IMR-90 (cell line): Measurements from ENCODE around the gene MOV10L1. TPM values are rescaled to one million over a fixed set of nuclear protein-coding genes. Genes with fewer than 3 reads are reported as not detected.

Source experiments
- ATAC-seq: fragments of 200-7000 bp; cut with Tn5 transposase; 2 replicates; pipeline ENCODE4 v1.9.1; 2020; ENCODE audit warnings: low read depth, mild to moderate bottlenecking, moderate library complexity
- BruUV-seq: library from RNA; stranded (reverse); fragments of 400-500 nt; replicated peaks from 2 replicates; lab custom pipeline; 2021; lab: Mats Ljungman, UMichigan
- CTCF ChIA-PET: fragments of 300-600 bp; formaldehyde crosslinking; extraction: SDS; loops from one replicate; lab custom pipeline; 2021; ENCODE audit warnings: antibody characterized with exemption; lab: Yijun Ruan, JAX
- POLR2A ChIA-PET: fragments of 300-600 bp; sonication (Branson Sonifier 250); formaldehyde crosslinking; loops from one replicate; lab custom pipeline; 2022; ENCODE audit warnings: antibody characterized with exemption; ENCODE audit not compliant: unreplicated experiment; lab: Charles Lee
- DNase-seq: peaks from one replicate; pipeline ENCODE4 v3.0.0; 2013
- H2AFZ ChIP-seq: replicated peaks from 2 replicates; pipeline ENCODE3; 2013; ENCODE audit warnings: low read length, mild to moderate bottlenecking; ENCODE audit not compliant: poor library complexity
- H2AK5ac ChIP-seq: 2 replicates; pipeline ENCODE4 v1.6.1; 2013; ENCODE audit warnings: low read depth, low read length, inconsistent platforms
- H2AK9ac ChIP-seq: replicated peaks from 2 replicates; pipeline ENCODE3; 2013; ENCODE audit warnings: mild to moderate bottlenecking, low read depth, low read length, moderate library complexity; ENCODE audit not compliant: poor library complexity
- H2BK120ac ChIP-seq: 2 replicates; pipeline ENCODE4 v1.6.1; 2013; ENCODE audit warnings: low read depth, low read length, inconsistent platforms
- H2BK15ac ChIP-seq: 3 replicates; pipeline ENCODE4 v1.6.1; 2013; ENCODE audit warnings: low read depth, low read length, inconsistent platforms
- H2BK20ac ChIP-seq: 2 replicates; pipeline ENCODE4 v1.6.1; 2013; ENCODE audit warnings: low read depth, mild to moderate bottlenecking, inconsistent platforms, low read length, moderate library complexity
- H2BK5ac ChIP-seq: 2 replicates; pipeline ENCODE4 v1.6.1; 2013; ENCODE audit warnings: mild to moderate bottlenecking, low read depth, low read length, inconsistent platforms; ENCODE audit not compliant: poor library complexity, severe bottlenecking
- H3K14ac ChIP-seq: replicated peaks from 2 replicates; pipeline ENCODE4 v1.6.1; 2013; ENCODE audit warnings: low read depth, low read length, inconsistent platforms
- H3K18ac ChIP-seq: 2 replicates; pipeline ENCODE4 v1.6.1; 2013; ENCODE audit warnings: low read depth, low read length, control low read depth
- H3K23ac ChIP-seq: 2 replicates; pipeline ENCODE4 v1.6.1; 2013; ENCODE audit warnings: low read depth, low read length, inconsistent platforms
- H3K27ac ChIP-seq: 2 replicates; pipeline ENCODE4 v1.5.1; 2013; ENCODE audit warnings: mild to moderate bottlenecking, control low read depth, low read length; ENCODE audit not compliant: insufficient read depth
- H3K27me3 ChIP-seq: 2 replicates; pipeline ENCODE4 v1.6.1; 2013; ENCODE audit warnings: low read length; ENCODE audit not compliant: control insufficient read depth, insufficient read depth
- H3K36me3 ChIP-seq: 2 replicates; pipeline ENCODE4 v1.6.1; 2013; ENCODE audit warnings: low read length, mixed read lengths; ENCODE audit not compliant: control insufficient read depth, insufficient read depth
- H3K4ac ChIP-seq: 2 replicates; pipeline ENCODE4 v1.6.1; 2013; ENCODE audit warnings: low read depth, low read length, inconsistent platforms
- H3K4me1 ChIP-seq: 2 replicates; pipeline ENCODE4 v1.6.1; 2013; ENCODE audit warnings: low read length, mixed read lengths; ENCODE audit not compliant: control insufficient read depth, insufficient read depth
- H3K4me2 ChIP-seq: 2 replicates; pipeline ENCODE4 v1.6.1; 2013; ENCODE audit warnings: low read depth, mild to moderate bottlenecking, control low read depth, low read length, moderate library complexity
- H3K4me3 ChIP-seq: 2 replicates; pipeline ENCODE4 v1.5.1; 2013; ENCODE audit warnings: low read depth, mild to moderate bottlenecking, control low read depth, low read length, moderate library complexity; ENCODE audit not compliant: insufficient read depth
- H3K56ac ChIP-seq: 2 replicates; pipeline ENCODE4 v1.6.1; 2013; ENCODE audit warnings: low read length, inconsistent platforms; ENCODE audit not compliant: insufficient read depth; ENCODE audit errors: extremely low read depth
- H3K79me1 ChIP-seq, 2 experiments: 2 replicates each; pipeline ENCODE4 v1.6.1; 2013; ENCODE audit warnings: low read length in 2 of 2, inconsistent platforms in 1 of 2, low read depth in 1 of 2
- H3K9ac ChIP-seq: 2 replicates; pipeline ENCODE4 v1.6.1; 2013; ENCODE audit warnings: low read depth, low read length, control low read depth
- H3K9me1 ChIP-seq: 2 replicates; pipeline ENCODE4 v1.6.1; 2013; ENCODE audit warnings: low read length, inconsistent platforms; ENCODE audit not compliant: insufficient read depth
- H3K9me3 ChIP-seq: 2 replicates; pipeline ENCODE4 v1.6.1; 2013; ENCODE audit warnings: low read length; ENCODE audit not compliant: control insufficient read depth, insufficient read depth
- H4K20me1 ChIP-seq: 2 replicates; pipeline ENCODE4 v1.6.1; 2013; ENCODE audit warnings: low read length, inconsistent platforms; ENCODE audit not compliant: insufficient read depth
- H4K5ac ChIP-seq: 2 replicates; pipeline ENCODE4 v1.6.1; 2013; ENCODE audit warnings: mild to moderate bottlenecking, low read depth, low read length, control low read depth
- H4K8ac ChIP-seq, 2 experiments: 2 replicates each; pipeline ENCODE4 v1.6.1; 2013; ENCODE audit warnings: low read depth in 2 of 2, low read length in 2 of 2, control low read depth in 1 of 2, inconsistent platforms in 1 of 2
- H4K91ac ChIP-seq: 2 replicates; pipeline ENCODE4 v1.6.1; 2013; ENCODE audit warnings: low read depth, low read length, inconsistent platforms; ENCODE audit not compliant: insufficient read depth
- CEBPB ChIP-seq: IDR thresholded peaks from 2 replicates; pipeline ENCODE4 v1.6.1; 2012; ENCODE audit warnings: low read depth, low read length, improper control_type of control experiment
- FOS ChIP-seq: fragments of 150-350 bp; IDR thresholded peaks from 2 replicates; pipeline ENCODE4 v1.6.1; 2016; ENCODE audit warnings: low read depth, low read length
- MAZ ChIP-seq: IDR thresholded peaks from 2 replicates; pipeline ENCODE4 v1.6.1; 2012; ENCODE audit warnings: low read depth, mild to moderate bottlenecking, low read length, improper control_type of control experiment, moderate library complexity, borderline replicate concordance
- RFX5 ChIP-seq: IDR thresholded peaks from 2 replicates; pipeline ENCODE4 v1.8.0; 2012; ENCODE audit warnings: low read depth, mild to moderate bottlenecking, low read length, moderate library complexity
- WGBS, 2 experiments: methylation state at CpG; one replicate each; pipeline versions ENCODE4 v1.1.5 to v1.1.7; 2013; ENCODE audit warnings: missing lambda C conversion rate in 2 of 2; ENCODE audit not compliant: insufficient read length in 1 of 2; ENCODE audit errors: extremely low coverage in 2 of 2; 5-methylcytosine and 5-hydroxymethylcytosine counted together
- dilution Hi-C: fragments of 300-500 bp; cut with HindIII; formaldehyde crosslinking; loops from one replicate; pipeline ENCODE4 v1.14.3; 2018; ENCODE audit warnings: low sequenced_read_pairs; ENCODE audit not compliant: unreplicated experiment
- in situ Hi-C: fragments of 300-500 bp; cut with MboI; formaldehyde crosslinking; loops from 3 replicates; pipeline ENCODE4 v1.14.3; 2019; ENCODE audit warnings: low sequenced_read_pairs, inconsistent platforms, mixed read lengths
- intact Hi-C: fragments of 100-400 bp; cut with micrococcal nuclease; formaldehyde crosslinking; loops from 2 replicates; pipeline ENCODE4 v1.10.0; 2022
- polyA plus RNA-seq, 3 experiments: library from polyadenylated mRNA; depleted of rRNA; stranded (reverse); fragments of >200 nt; gene quantifications; 2 replicates each; pipeline ENCODE4 v1.2.3, GENCODE V29; 2012; ENCODE audit warnings: low replicate concordance in 1 of 3
- total RNA-seq: library from RNA; depleted of rRNA; stranded (reverse); fragments of >200 nt; gene quantifications from 2 replicates; pipeline ENCODE4 v1.2.3, GENCODE V29; 2012

Gene MOV10L1
- total and polyA plus RNA-seq, 2 of the 4 experiments (the other 2 are of a cell fraction), result 0.72 to 1.4 TPM

DNA sequence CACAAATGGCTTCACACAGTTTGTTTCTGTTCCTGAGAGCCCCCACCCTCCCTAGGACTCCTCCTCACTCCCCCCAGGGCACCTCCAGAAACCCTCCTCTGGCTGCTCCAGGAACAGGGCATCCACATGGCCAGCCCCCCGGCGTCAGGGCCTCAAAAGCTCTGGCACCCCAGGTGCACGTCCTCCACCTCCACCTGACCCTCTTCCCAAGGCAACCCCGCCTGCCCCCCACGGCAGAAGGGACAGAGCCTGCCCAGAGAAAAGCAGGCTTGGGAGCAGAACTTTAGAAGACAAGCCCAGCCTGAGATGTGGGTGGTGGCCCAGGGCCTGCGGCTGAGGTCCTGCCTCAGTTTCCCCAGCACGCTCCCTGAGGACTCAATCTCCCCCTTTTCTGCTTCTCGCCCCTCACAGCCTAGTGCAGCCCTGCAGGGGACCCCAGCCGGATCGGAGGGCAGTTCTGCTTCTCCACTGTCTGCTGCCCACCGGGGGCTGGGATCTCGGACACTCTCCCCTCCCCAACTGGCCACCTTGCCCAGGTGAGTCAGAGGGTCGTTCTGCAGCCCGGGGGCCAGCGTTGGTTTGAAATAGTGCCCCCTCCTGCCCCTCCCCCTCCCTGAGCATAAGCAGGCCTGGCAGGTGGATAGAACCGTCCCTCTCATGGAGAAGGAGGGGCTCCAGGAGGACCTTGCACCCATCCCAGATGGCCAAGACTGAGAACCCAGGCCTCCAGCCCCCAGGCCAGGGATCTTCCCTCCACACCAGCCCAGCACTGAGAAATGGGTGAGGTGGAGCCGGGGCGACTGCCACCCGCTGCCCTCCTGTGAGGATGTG, 93.5 kb downstream of the MOV10L1 start (continued):
- TF ChIP-seq RFX5, result no peak

DNA sequence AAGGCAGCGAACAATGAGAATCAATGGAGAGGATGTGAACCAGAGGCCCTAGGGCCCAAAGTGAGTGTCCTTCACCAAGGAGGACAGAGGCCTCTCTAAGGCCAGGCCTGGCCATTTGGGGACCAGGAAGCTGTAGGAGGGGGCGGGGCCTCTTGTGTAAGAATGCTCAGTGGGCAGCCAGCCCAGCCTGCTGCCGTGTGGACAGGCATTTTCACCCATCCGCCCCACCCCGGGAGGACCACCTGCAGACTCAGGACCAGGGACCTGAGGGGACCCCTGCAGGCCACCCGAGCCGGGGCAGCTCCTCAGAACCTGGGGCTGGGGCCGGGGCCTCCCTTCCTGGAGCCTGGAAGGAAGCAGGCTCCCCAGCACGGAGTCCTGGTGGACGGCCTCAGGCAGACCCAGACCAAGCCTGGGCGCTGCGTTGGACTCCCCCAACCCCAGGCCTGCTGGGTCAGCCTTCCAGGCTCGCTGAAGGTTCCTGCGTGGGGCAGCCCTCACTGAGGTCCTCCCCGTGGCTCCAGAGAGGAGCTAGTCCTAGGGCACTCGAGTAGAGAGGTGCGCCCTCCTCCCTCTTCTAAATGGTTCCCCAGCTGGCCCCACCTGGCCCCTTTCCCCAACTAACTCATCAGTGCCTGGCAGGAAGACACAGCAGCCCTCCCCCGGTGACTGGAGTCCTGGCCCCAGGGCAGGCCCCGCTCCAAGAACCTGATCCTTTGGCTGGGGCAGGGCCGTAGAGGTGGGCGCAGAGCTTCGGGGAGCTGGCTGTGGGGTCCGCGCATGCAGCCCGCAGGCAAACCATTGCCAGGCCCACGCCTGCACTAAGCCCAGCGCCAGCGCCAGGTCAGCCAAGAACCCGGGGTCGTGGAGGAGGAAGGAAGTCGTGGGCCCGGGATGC, 94.4 kb downstream of the MOV10L1 start:
- dilution Hi-C loops, result no loop called here
- POLR2A ChIA-PET, result no interaction called here

More for the DNA sequence above, 94.4 kb downstream of the MOV10L1 start:
- TF ChIP-seq MAZ (peak; percentile 32; the same call in 1 of the 2 replicates), CEBPB (peak; percentile 67), FOS (no peak)
- Histone ChIP-seq H3K23ac (no peak overlapping the region), H3K4me3 (no peak overlapping the region), H3K4ac (peak overlapping the region; percentile 30; the same call in 1 of the 2 replicates), H3K9me3 (no peaks in the 10 kb centered on the region), H2AK5ac (no peak overlapping the region), H3K9me1 (peaks cover 4% of the 10 kb centered on the region), H4K8ac (peak overlapping the region; percentile 80 to 91), H3K9ac (no peak overlapping the region), H3K27ac (no peak overlapping the region), H2BK120ac (no peak overlapping the region), H2BK5ac (no peak overlapping the region), H4K5ac (peak overlapping the region; percentile 28; the same call in 1 of the 2 replicates), H4K91ac (peak overlapping the region; percentile 61), H2AK9ac (peak overlapping the region; percentile 93), H3K18ac (no peak overlapping the region), H3K4me1 (peaks cover 12% of the 10 kb centered on the region), H3K27me3 (no peaks in the 10 kb centered on the region), H3K4me2 (no peak overlapping the region), H3K14ac (no peak overlapping the region), H2BK20ac (no peak overlapping the region), H3K56ac (no peak overlapping the region), H2BK15ac (0 out of 3 replicates have a peak overlapping the region, but pooled peaks have one; percentile 38), H2AFZ (peak overlapping the region; percentile 89), H3K36me3 (peaks cover 4% of the 10 kb centered on the region; the same call in 1 of the 2 replicates), H3K79me1 (peaks cover 8 to 27% of the 10 kb centered on the region in 2 experiments), H4K20me1 (peaks cover 4% of the 10 kb centered on the region)
- DNase-seq (peak; percentile 48), ATAC-seq (peak; percentile 21)
- in situ Hi-C loops (no loop called here), intact Hi-C loops (no loop called here)
- 66% methylated on average over 18 of the region's 32 CpGs; no CpG with 5 or more reads in 1 of the 2 experiments for WGBS, 2 experiments
- CTCF ChIA-PET, result no interaction called here
- BruUV-seq, result no TSS peak
